Mesothelial cell of epicardium (in vitro differentiated cells): ENCODE results near the gene TBC1D19. TPM values are rescaled to one million over a fixed set of nuclear protein-coding genes. Genes with fewer than 3 reads are reported as not detected.
"Not testable (repeated sequence)": the region's sequence is repeated elsewhere in the genome, so short reads cannot be mapped to it uniquely, and the experiment has no call there.

Experiments
- DNase-seq, 2 experiments: peaks; one replicate each; pipeline ENCODE4 v3.0.0; 2021; ENCODE audit warnings: low spot score in 2 of 2; ENCODE audit not compliant: unreplicated experiment in 2 of 2
- H3K27ac Mint-ChIP-seq: 2 replicates; pipeline ENCODE4 v1.8.0; 2021; ENCODE audit warnings: mixed read lengths
- H3K27me3 Mint-ChIP-seq: 2 replicates; pipeline ENCODE4 v1.8.0; 2021; ENCODE audit warnings: low read depth, mixed read lengths
- H3K36me3 Mint-ChIP-seq: 2 replicates; pipeline ENCODE4 v1.8.0; 2021; ENCODE audit warnings: mixed read lengths
- H3K4me1 Mint-ChIP-seq: 2 replicates; pipeline ENCODE4 v1.8.0; 2021; ENCODE audit warnings: mixed read lengths
- H3K4me3 Mint-ChIP-seq: 2 replicates; pipeline ENCODE4 v1.8.0; 2021; ENCODE audit warnings: mild to moderate bottlenecking, moderate library complexity, mixed read lengths
- H3K9me3 Mint-ChIP-seq: 2 replicates; pipeline ENCODE4 v1.8.0; 2021; ENCODE audit warnings: mixed read lengths
- total RNA-seq: library from RNA; stranded (reverse); gene quantifications from 3 replicates; pipeline ENCODE4 v1.2.1, GENCODE V29; 2021
- TF ChIP-seq, protein P1 (sequence below): fragments of 200-600 bp; sonication (generic); IDR thresholded peaks from one replicate; pipeline ENCODE4 v1.5.0; 2021; ENCODE audit warnings: antibody characterized with exemption; ENCODE audit not compliant: unreplicated experiment

Gene TBC1D19
- total RNA-seq, 1 donor from 2014 or later = 15.7 TPM

DNA sequence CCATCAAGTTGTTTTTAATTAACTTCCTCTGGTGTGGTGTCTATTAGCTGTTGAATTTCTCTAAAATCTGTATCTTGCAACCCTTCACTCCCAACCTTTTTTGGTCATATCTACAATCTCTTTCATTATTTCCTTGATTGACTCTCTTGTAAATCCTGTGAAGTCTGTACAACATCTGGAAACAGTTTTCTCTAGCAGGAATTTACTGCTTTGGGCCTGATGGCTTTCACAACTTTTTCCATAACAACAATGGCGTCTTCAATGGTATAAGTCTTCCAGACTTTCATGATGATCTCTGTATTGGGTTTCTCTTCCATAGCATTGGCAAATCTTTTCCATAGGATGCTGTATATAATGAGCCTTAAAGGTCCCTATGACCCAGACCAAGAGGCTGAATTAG, 49.0 kb downstream of the TBC1D19 start:
- Mint-ChIP-seq H3K27ac (no peak overlapping the region), H3K36me3 (peaks cover 26% of the 10 kb centered on the region), H3K27me3 (no peaks in the 10 kb centered on the region), H3K9me3 (peaks cover 5% of the 10 kb centered on the region), H3K4me1 (no peaks in the 10 kb centered on the region), H3K4me3 (no peak overlapping the region)
- no peak for DNase-seq
- TF ChIP-seq, protein P1, sequence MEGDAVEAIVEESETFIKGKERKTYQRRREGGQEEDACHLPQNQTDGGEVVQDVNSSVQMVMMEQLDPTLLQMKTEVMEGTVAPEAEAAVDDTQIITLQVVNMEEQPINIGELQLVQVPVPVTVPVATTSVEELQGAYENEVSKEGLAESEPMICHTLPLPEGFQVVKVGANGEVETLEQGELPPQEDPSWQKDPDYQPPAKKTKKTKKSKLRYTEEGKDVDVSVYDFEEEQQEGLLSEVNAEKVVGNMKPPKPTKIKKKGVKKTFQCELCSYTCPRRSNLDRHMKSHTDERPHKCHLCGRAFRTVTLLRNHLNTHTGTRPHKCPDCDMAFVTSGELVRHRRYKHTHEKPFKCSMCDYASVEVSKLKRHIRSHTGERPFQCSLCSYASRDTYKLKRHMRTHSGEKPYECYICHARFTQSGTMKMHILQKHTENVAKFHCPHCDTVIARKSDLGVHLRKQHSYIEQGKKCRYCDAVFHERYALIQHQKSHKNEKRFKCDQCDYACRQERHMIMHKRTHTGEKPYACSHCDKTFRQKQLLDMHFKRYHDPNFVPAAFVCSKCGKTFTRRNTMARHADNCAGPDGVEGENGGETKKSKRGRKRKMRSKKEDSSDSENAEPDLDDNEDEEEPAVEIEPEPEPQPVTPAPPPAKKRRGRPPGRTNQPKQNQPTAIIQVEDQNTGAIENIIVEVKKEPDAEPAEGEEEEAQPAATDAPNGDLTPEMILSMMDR = no peak

DNA sequence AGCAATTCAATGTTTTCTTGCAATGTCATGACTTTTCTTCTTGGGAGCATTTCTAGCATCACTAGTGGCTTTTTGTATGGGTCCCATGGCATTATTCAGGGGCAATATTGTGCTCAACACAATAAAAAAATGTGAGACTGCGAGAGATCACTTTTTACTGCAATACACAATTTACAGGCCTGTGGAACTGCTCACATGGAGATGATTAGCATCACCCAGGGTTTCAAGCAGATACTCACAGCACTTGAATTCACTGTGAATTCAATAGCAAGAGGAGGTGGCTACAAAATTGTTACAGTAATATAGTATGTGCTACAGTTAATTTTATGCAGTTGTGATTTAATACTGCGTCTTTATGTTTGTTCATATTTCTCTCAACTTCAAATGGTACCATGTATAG, 50.4 kb downstream of the TBC1D19 start:
- Mint-ChIP-seq H3K4me3 (no peak overlapping the region), H3K27me3 (no peaks in the 10 kb centered on the region), H3K36me3 (peaks cover 21% of the 10 kb centered on the region), H3K4me1 (no peaks in the 10 kb centered on the region), H3K27ac (no peak overlapping the region), H3K9me3 (peaks cover 5% of the 10 kb centered on the region)
- TF ChIP-seq, protein P1 = no peak
- no peak for DNase-seq

DNA sequence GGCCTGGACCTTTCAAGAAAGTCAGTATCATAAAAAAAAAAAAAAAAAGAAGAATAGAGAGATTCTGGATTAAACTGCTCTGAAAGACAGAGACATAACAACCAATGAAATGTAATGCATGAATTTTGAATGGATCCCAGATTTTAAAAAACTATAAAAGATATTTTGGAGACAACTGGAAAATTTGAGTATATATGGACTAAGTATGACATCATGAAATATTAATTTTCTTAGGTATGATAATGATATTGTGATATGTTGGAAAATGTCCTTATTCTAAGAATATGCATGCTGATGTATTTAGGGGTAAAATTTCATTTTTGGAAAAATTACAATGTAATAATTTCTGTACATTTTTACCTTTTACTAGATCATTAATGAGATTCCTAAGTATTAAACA, 52.6 kb downstream of the TBC1D19 start:
- H3K27me3 Mint-ChIP-seq = no peaks in the 10 kb centered on the region
- H3K36me3 Mint-ChIP-seq = peaks cover 29% of the 10 kb centered on the region
- DNase-seq = no peak
- no peaks in the 10 kb centered on the region for H3K4me1 Mint-ChIP-seq
- H3K4me3 Mint-ChIP-seq = no peak overlapping the region
- peaks cover 11% of the 10 kb centered on the region for H3K9me3 Mint-ChIP-seq
- H3K27ac Mint-ChIP-seq = no peak overlapping the region
- TF ChIP-seq, protein P1 = no peak

DNA sequence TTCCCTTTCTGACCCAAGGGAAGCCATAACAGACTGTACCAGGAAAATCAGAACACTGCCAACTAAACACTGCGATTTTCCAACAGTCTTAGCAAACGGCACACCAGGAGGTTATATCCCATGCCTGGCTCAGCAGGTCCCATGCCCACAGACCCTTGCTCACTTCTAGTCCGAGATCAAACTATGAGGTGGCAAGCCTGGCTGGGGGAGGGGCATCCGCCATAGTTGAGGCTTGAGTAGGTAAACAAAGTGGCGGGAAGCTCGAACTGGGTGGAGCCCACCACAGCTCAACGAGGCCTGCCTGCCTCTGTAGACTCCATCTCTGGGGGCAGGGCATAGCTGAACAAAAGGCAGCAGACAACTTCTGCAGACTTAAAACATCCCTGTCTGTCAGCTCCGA, 56.8 kb downstream of the TBC1D19 start:
- Mint-ChIP-seq H3K36me3 (peaks cover 44% of the 10 kb centered on the region), H3K9me3 (peaks cover 37% of the 10 kb centered on the region)
- not testable (repeated sequence) for DNase-seq, H3K27ac Mint-ChIP-seq, H3K27me3 Mint-ChIP-seq, H3K4me3 Mint-ChIP-seq, H3K4me1 Mint-ChIP-seq

DNA sequence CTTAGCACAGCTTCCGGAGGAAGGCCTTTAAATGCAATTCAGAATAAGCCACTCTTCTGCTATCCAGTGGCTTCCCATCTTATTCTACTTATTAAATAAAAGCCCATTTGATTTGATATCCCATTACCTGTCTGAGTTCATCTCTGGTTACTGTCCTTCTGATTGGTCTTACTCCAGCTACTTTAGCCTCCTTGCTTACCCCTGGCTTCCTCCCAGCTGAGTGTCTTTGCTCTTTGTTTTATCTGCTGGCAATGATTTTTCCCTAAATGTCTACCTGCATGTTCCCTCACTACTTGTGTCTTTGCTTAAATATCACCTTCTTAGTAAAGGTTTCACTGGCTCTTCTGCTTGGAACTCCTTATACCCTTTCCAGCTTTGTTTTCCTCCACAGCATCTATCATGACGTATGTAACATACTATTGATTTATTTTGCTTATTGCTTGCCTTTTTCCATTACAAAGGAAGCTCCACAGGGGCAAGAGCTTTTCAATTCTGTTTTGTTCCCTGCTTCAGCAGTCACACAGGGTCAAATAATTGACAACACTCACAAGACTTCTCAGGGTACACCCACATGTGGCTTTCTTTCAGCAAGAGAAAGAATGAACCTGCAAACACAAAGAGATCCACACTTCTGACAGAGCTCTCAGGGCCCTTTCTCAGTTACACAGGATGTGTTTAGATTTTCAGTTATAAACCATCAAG, 63.8 kb downstream of the TBC1D19 start:
- Mint-ChIP-seq H3K9me3 (peaks cover 39% of the 10 kb centered on the region), H3K27me3 (no peaks in the 10 kb centered on the region), H3K27ac (no peak overlapping the region), H3K36me3 (peaks cover 47% of the 10 kb centered on the region), H3K4me3 (no peak overlapping the region), H3K4me1 (no peaks in the 10 kb centered on the region)
- TF ChIP-seq, protein P1 = no peak
- DNase-seq = no peak

DNA sequence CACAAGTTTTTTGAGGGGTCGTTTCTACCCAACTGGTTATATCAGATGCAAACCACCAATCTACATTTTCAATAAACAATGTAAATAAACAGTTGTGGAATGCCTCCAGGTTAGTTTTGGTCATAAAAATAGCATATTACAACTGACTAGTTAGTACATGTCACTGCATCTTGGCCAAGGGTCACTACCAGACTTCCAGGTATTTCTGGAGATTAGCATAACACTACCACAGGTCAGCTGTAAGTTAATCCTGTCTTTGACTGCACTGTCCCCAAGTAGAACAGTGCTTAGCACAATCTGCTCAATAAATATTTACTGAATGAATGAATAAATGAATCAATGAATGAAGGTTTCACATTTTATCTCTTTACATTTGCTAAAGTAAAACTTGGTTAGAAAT, 64.4 kb downstream of the TBC1D19 start:
- Mint-ChIP-seq H3K9me3 (peaks cover 39% of the 10 kb centered on the region), H3K27me3 (no peaks in the 10 kb centered on the region), H3K27ac (no peak overlapping the region), H3K4me1 (no peaks in the 10 kb centered on the region), H3K4me3 (no peak overlapping the region), H3K36me3 (peaks cover 48% of the 10 kb centered on the region)
- DNase-seq = no peak
- TF ChIP-seq, protein P1 = no peak
